Stimulated activated CD8-positive, alpha-beta memory T cell treated with anti-CD3 and anti-CD28 coated beads, Interleukin-15, amount 100 ng/mL, for 24 hours (primary cell): Measurements from ENCODE around the gene IGF1R.
"Not testable (repeated sequence)": the region's sequence is repeated elsewhere in the genome, so short reads cannot be mapped to it uniquely, and the experiment has no call there.

Experiments
- DNase-seq: peaks from one replicate; pipeline ENCODE4 v3.0.0-alpha.2; 2020; ENCODE audit warnings: low read depth

Gene IGF1R

GRCh38 chr15:99002226-99002625 is 353.9 kb downstream of the IGF1R start:
- no peak for DNase-seq

DNA sequence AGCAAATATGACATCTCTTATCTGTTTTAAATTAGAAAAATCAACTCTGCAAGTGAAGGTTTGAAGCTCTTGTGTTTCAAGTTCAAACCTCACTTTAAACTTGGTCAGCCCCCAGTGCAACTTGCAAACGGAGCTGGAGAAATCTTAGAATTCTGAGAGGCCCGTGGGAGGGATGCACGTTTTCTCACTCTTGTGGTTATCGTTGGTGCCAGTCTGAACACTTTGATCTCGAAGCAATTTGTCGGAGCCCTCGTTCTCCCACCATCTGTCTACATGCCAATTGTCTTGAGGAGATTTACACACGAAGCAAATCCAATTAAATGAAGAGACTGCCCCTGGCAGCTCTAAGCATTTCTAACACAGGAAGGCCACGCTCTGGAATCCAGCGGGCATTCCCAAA is 355.0 kb downstream of the IGF1R start:
- not testable (repeated sequence) for DNase-seq

DNA sequence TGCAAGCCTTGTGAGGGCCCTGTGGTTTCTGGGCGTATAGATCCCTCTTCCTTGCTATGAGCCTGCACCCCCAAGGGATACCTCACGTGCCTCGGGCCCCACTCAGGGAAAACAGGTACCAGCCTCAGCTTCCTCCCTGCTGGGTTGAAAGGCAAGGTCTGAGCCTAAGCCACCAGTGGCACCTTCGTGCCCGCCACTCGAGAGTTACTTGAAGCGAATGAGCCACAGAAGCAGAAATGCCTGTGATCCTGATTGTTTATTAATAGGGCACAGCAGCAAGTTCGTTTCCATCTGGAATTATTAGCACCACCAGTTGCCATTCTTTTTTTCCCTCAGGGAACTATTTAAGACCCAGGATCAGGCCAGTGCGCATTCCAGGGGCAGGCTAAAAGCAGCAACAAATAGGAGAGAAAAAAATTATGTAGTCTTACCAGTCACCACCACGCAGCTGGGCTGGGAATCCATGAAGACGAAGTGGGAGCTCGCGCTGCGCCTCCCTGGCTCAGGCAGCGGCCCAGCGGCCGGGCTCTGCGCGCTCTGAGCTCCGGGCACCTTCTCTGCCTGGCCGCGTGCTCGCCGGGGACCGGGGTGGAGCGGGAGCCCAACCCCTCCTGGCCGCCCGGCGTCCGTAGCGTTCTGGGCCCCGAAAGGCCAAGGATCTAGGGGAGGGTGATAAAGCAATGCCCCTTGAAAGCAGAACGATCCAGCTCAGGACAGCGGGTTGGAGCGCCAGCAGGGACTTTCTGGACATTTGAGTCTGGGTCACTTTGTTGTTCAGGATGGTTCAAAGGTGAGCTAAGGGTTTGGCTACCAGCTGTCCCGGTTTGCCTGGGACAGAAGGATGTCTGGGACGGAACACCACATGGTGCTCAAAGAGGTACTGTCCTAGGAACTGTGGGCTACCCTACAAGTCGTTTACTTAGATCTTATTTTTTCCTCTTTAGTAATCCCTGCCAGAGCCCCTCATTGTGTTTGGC is 356.9 kb downstream of the IGF1R start:
- DNase-seq, result not testable (repeated sequence)

DNA sequence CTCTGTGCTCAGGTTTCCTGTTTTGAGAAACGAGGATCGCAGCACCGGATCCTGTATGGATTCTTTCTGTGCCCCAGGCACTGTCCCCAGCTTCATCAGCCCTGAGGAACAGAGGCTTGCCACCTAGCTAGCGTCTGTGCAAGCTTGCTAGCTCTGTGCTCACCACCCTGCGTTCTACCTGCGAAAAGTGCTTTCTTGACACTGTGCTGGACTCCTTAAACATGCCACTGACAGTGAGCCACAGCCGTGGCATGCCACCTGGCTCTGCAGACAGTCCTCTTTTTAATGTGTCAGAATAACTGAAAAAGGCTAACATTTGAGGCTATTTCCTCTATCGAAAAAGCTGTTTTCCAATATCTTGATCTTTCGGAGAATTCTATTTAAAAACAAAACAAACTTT is 357.8 kb downstream of the IGF1R start:
- no peak for DNase-seq

GRCh38 chr15:99006904-99007495 is 358.7 kb downstream of the IGF1R start:
- no peak for DNase-seq

- DNase-seq, result no peak
Measured at GRCh38 chr15:99009741-99010330, 361.5 kb downstream of the IGF1R start.

DNA sequence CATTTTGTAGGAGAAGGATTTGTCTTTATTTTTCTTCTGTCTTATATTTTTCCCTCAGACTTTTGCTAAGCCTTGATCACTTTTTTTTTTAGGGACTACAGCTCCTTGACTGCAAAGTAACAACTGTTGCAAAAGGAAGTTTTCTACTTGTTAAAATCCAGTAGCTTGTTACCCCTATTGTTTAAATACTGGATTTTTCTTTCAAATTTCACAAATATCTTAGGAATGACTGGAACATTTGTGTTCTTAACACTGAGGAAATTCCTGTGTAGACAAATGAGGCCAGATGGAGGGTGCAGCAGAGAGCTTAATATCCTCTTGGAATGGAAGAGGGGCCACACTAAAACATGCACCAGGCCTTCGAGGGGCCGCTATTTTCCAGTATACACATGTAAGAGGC is 362.4 kb downstream of the IGF1R start:
- no peak for DNase-seq
